ENCODE measurements around the gene ABHD16B. TPM values are rescaled to one million over a fixed set of nuclear protein-coding genes. Genes with fewer than 3 reads are reported as not detected.
"Not testable (repeated sequence)": the region's sequence is repeated elsewhere in the genome, so short reads cannot be mapped to it uniquely, and the experiment has no call there.

Gene ABHD16B
- total RNA-seq, 1 experiment from 2014 or later: not detected

GRCh38 chr20:63878899-63879663, 17.8 kb downstream of the ABHD16B start:
- DNase-seq (ENCODE audit: low read depth): no peak

GRCh38 chr20:63880901-63881300, 19.6 kb downstream of the ABHD16B start:
- DNase-seq (ENCODE audit: low read depth): not testable (repeated sequence)

GRCh38 chr20:63881451-63882226, 20.3 kb downstream of the ABHD16B start:
- DNase-seq (ENCODE audit: low read depth): no peak

- DNase-seq (ENCODE audit: low read depth): no peak
These were observed 21.2 kb downstream of the ABHD16B start for GRCh38 chr20:63882257-63883200.

- DNase-seq (ENCODE audit: low read depth): no peak
These were observed 21.9 kb downstream of the ABHD16B start for GRCh38 chr20:63883201-63883593.

- peak; percentile 27 for DNase-seq (ENCODE audit: low read depth)
These were observed 23.4 kb downstream of the ABHD16B start for GRCh38 chr20:63884506-63885263.

GRCh38 chr20:63885264-63886053, 24.2 kb downstream of the ABHD16B start:
- no peak for DNase-seq (ENCODE audit: low read depth)

- no peak for DNase-seq (ENCODE audit: low read depth)
These were observed 24.7 kb downstream of the ABHD16B start for GRCh38 chr20:63886054-63886419.

GRCh38 chr20:63886921-63887320, 25.6 kb downstream of the ABHD16B start:
- no peak for DNase-seq (ENCODE audit: low read depth)

GRCh38 chr20:63889241-63890200, 28.2 kb downstream of the ABHD16B start:
- no peak for DNase-seq (ENCODE audit: low read depth)

- no peak for DNase-seq (ENCODE audit: low read depth)
These were observed 28.9 kb downstream of the ABHD16B start for GRCh38 chr20:63890201-63890576.

GRCh38 chr20:63890616-63891015, 29.3 kb downstream of the ABHD16B start:
- no peak for DNase-seq (ENCODE audit: low read depth)

- no peak for DNase-seq (ENCODE audit: low read depth)
These were observed 30.0 kb downstream of the ABHD16B start for GRCh38 chr20:63891061-63892002.

- no peak for DNase-seq (ENCODE audit: low read depth)
These were observed 31.1 kb downstream of the ABHD16B start for GRCh38 chr20:63892402-63892801.

GRCh38 chr20:63893999-63894357, 32.7 kb downstream of the ABHD16B start:
- peak; percentile 19 for DNase-seq (ENCODE audit: low read depth)

- peak; percentile 94 for DNase-seq (ENCODE audit: low read depth)
These were observed 33.3 kb downstream of the ABHD16B start, which contains the start of gene DNAJC5 for GRCh38 chr20:63894358-63895201. DNAJC5 (plus strand) TSS chr20:63895126; CDS start chr20:63928346, 33,220 bp downstream.

Data from M059J (cell line).